Right ventricle myocardium inferior (tissue), 1 donor: ENCODE results near the gene SDK2. TPM values are rescaled to one million over a fixed set of nuclear protein-coding genes. Genes with fewer than 3 reads are reported as not detected.

Source experiments
- ATAC-seq: fragments of 200-7000 bp; cut with Tn5 transposase; one replicate; pipeline ENCODE4 v1.9.1; 2020; ENCODE audit warnings: mild to moderate bottlenecking, moderate library complexity
- DNase-seq: peaks from one replicate; pipeline ENCODE4 v3.0.0; 2021; ENCODE audit errors: missing footprints
- intact Hi-C: fragments of 100-400 bp; cut with DNase I; formaldehyde crosslinking; loops from one replicate; pipeline ENCODE4 v1.11.0; 2022
- total RNA-seq: library from RNA; stranded (reverse); fragmentation: NEBNext Ultra II Directional; extraction: Animal tissue kit (Norgen Biotek cat#: 25700); gene quantifications from one replicate; pipeline ENCODE4 v1.2.1, GENCODE V29; 2021
- donor health status: DM: no; HTN: yes; CAD: no; lungs with severe emphysema.

Gene SDK2
- total RNA-seq, 1 donor from 2014 or later: 1.6 TPM

GRCh38 chr17:73576556-73577098 lies 67.6 kb downstream of the SDK2 start:
- DNase-seq: no peak
- intact Hi-C loops: no loop called here
- ATAC-seq: no peak

GRCh38 chr17:73575470-73576221 lies 68.6 kb downstream of the SDK2 start:
- DNase-seq: no peak
- intact Hi-C loops: no loop called here

GRCh38 chr17:73571511-73572130 lies 72.6 kb downstream of the SDK2 start:
- no peak for ATAC-seq
- no peak for DNase-seq
- intact Hi-C loops: no loop called here

More at GRCh38 chr17:73575470-73576221, 68.6 kb downstream of the SDK2 start:
- no peak for ATAC-seq

- intact Hi-C loops: no loop called here
- no peak for DNase-seq
Measured at GRCh38 chr17:73569762-73570319, 74.4 kb downstream of the SDK2 start.

GRCh38 chr17:73568934-73569333 lies 75.3 kb downstream of the SDK2 start:
- no peak for DNase-seq
- intact Hi-C loops: no loop called here

More at GRCh38 chr17:73569762-73570319, 74.4 kb downstream of the SDK2 start:
- no peak for ATAC-seq

DNA sequence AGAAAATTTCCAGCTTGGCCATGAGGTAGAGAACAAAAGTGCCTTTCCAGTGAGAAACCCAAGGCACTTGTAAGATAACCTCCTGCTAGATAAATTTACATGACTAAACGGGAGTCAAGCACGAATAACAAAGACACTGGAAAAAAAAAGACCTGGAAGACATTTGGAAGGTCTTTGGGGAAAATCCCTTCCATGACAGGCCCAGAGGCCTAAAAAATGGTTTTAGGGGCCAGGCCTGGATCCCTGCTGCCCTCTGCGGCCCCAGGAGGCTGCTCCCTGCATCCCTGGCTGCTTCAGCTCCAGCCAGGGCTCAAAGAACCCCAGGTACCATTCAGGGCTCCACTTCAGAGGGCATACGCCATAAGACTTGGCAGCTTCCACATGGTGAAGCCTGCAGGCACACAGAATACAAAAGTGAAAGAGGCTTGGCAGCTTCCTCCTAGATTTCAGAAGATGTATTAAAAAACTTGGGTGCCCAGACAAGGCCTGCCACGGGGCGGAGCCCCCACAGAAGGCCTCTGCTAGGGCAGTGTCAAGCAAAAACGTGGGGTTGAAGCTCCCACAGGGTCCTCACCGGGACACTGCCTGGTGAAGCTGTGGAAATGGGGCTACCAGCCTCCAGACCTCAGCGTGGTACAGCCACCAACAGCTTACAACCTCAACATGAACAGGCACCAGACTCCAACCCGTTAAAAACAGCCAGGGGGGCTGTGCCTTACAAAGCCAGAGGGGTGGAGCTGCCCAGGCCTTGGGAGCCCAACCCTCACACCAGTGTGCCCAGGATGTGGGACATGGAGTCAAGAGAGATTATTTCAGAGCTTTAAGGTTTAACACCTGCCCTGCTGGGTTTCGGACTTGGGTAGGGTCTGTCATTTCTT lies 77.1 kb downstream of the SDK2 start:
- ATAC-seq: no peak
- intact Hi-C loops: no loop called here
- no peak for DNase-seq

More at GRCh38 chr17:73568934-73569333, 75.3 kb downstream of the SDK2 start:
- ATAC-seq: no peak

- no peak for DNase-seq
- intact Hi-C loops: no loop called here
- no peak for ATAC-seq
Measured at GRCh38 chr17:73564843-73565242, 79.4 kb downstream of the SDK2 start.

GRCh38 chr17:73562896-73563295 lies 81.3 kb downstream of the SDK2 start:
- no peak for ATAC-seq
- DNase-seq: no peak
- intact Hi-C loops: no loop called here

DNA sequence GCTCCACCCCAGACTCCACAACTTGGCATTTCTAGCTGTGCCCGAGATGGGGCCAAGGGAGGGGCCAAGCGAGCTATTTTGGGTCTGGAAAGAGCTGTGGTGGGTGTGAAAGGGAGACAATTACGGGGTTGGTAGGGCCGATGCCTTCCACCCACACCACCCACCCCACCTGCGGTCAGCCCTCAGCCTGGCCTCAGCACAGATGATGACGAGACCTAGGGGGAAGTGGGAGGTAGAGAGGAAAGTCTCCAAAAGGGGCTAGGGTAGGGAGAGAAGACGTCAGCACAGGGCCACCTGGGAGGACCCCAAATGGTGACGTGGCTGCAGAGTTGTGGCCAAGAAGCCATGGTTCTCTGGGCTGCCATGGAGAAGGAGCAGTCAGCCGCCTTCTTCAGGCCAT lies 83.1 kb downstream of the SDK2 start:
- intact Hi-C loops: no loop called here
- ATAC-seq (no peak), DNase-seq (no peak)

DNA sequence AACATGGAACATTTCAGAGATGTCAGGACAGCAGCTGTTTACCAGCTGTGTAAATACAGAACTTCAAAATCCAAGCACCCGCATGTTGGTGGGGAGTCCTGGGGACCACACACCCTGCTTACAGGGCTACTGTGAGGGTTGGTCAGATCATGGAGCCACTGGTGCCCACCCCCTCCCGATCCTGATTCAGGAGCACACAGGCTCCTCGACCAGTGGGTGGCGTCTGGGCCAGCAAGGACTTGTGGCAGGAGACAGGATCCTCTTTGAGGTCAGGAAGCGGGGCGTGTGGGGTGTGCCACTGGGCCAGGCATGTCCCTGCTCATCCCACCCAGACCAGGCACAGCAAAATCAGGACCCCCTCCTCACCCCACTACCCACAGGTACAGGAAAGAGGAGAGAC lies 83.6 kb downstream of the SDK2 start:
- ATAC-seq: no peak
- intact Hi-C loops: no loop called here

GRCh38 chr17:73559532-73559931 lies 84.7 kb downstream of the SDK2 start:
- DNase-seq: no peak
- intact Hi-C loops: no loop called here
- no peak for ATAC-seq

More for the DNA sequence above, 83.6 kb downstream of the SDK2 start:
- no peak for DNase-seq

GRCh38 chr17:73555199-73555960 lies 88.9 kb downstream of the SDK2 start:
- DNase-seq (peak; percentile 66), ATAC-seq (no peak)
- intact Hi-C loops: no loop called here

DNA sequence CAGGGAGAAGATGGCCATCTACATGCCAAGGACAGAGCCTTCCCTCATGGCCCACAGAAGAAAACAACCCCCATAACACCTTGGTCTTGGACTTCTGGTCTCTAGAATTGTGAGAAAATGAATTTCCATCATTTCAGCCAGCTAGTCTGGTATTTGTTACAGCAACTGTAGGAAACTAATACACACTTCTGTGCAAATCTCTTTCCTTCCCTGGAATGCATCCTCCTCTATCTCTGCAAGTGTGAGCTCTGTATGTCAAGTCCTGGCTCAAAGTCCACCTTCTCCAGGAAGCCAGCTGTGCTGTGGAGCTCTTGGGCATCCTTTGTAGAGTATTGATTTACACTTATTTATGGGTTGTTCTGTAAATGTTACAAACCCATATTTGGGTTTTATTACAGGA lies 89.7 kb downstream of the SDK2 start:
- no peak for ATAC-seq
- intact Hi-C loops: no loop called here

DNA sequence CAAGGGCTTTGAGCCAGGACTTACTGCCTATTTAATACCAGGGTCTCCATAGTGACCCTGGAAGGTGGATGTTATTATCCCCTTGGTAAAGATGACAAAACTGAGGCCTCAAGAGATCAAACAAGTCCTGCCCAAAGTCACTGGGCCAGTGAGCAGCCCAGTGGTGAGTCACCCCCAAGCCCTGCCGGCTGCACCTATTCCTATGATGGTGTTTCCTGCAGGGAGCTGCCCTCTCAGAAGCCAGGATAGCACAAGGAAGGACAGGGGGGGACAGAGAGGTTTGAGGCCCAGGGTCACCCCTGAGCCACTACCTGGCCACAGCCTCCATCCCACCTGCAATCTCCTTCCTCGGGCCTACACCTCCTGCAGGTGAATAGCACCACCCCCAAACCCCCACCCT lies 90.9 kb downstream of the SDK2 start:
- ATAC-seq (no peak), DNase-seq (peak; percentile 42)

More for the DNA sequence above, 89.7 kb downstream of the SDK2 start:
- no peak for DNase-seq

DNA sequence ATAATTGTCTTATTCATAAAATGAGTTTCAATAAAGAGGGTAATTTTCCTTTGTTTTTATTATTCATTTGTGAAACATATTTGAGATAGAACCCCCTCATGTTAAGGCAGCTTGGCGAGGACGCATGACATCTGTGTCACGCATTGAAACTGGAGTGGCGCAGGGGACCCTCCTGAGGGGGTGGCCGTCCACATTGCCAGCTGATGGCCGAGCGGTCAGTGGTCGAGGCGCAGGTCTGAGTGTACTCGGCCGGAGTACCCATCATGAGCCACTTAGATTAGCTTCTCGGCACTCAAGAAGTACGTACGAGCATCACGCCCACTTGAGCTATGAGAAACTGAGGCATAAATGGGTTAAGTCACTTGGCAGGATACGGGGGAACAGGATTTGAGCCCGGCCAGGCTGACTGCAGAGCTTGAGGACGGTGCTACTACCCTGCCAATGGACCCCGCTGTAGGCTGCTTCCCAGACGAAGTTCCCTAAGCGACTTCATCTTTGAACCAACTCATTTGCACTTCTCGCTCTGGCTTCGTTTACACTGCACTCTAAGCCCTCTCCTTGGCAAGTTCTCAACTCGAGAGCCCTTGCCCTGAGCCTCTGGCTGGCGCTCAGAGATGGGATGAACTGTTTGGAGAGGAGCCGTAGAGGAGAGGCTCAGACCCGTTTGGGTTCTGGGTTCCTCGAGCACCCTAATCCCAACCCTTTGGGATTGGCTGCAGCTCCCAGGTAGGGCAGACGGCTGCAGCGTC lies 91.8 kb downstream of the SDK2 start:
- DNase-seq: peak; percentile 11
- intact Hi-C loops: no loop called here
- no peak for ATAC-seq

More for the DNA sequence above, 90.9 kb downstream of the SDK2 start:
- intact Hi-C loops: no loop called here

- intact Hi-C loops: no loop called here
- ATAC-seq: no peak
- DNase-seq: peak; percentile 65
Measured at GRCh38 chr17:73551759-73552158, 92.5 kb downstream of the SDK2 start.

DNA sequence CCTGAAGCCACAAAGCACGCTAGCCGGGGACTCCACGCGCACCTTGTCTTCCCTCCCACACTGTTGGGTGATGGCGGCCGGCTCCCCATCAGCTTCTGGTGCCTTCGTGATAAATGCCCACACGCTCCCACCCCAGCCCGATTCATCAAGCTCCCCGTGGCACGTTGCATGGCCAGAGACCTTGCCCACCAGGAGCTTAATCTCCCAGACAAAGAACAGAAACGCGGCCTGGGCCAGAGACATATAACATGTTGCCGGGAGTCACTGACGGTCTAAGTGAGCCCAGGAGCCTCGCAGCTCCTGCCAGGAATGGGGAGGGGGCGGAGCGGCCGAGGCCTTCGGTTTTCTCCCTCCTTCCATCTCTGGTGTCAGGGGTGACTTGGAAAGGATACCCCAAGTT lies 93.1 kb downstream of the SDK2 start:
- intact Hi-C loops: no loop called here
- ATAC-seq (no peak), DNase-seq (peak; percentile 65)
